GM21528 (cell line): Measurements from ENCODE around the gene NPAS3.

ENCODE experiments used
- ATAC-seq: cut with Tn5 transposase; IDR thresholded peaks from one replicate; pipeline ENCODE4 v1.9.1; 2021; ENCODE audit warnings: mild to moderate bottlenecking, moderate library complexity; ENCODE audit not compliant: unreplicated experiment, low FRiP score

The NPAS3 gene

DNA sequence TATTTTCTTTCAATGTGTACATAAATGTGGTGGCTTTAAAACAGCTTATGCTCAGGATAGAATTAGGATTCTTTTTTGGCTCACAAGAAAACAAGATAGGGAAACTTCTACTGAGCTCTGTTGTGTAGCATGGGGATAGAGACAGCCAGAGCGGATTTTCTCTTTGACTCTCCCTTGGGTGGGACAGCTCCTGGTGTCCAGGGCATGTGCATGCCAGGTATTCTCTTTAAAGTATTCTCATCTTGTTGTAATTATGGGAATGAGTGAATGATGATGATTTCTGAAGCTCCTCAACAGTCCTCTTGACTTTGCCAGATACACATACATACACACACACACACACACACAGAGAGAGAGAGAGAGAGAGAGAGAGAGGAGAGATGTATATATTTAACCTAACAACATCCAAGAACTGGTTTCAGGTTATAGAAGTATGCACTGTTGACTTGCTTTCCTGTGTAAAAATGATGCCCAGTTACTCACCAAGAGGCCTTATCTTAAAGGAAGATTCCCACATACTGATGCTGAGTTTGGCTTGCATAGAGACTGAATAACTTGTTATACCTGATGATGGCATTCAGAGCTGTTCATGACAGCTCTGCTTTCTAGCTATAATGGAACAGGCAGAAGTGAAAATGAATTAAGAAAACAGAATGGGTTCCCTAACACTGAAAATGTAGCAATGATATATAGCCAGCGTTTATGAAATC, 624.7 kb downstream of the NPAS3 start:
- no peak for ATAC-seq

DNA sequence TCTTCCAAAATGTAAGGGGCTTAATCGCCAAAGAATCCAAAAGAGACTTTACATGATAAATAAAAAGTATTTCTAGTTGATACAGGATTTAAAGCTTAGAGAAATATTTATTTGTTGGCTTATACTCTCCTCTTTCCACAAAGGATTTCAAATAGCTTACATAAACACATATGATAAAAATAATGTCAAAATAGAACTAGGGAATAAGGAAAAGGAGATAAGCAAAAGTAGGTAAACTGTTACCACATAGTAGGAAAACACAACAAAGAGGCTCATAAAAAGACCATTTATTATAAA, 625.2 kb downstream of the NPAS3 start:
- ATAC-seq: no peak

DNA sequence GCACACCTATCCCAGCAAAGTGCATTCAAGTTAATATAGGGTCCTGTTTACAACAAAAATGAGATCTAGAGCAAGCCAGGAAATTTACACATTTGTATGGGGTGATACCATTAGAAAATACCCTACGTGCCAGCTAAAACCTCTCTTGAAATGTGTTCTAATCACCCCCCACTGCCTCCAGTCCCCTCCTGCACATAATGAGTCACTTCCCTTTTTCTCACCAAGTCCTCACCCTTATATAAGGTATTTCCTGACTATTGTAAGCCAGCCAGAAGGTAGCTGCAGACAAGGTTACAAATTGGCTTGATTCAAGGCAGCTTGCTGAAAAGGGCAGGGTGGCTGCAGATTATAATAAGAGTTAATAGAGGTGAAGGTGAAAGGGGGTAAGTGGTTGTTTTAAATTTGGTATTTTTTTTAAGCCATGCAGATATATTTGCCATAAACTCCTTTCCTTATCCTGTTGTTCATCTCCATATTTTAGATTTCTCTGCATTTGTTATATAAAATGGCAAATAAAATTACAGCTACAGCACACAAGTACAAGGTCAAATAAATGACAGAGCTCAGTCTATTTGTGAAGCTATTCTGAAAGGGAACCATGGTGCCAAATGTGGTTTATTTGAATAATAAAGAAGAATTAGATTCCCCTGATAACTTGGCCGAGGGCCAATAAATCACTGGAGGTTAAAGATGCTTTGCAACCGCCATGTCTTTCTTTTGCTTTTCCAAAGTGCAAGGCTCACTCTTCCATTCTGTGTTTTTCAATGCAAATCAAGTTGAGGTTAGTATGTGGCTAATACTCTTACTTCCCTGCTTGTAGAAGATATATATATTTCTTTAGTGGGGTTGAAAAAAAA, 626.3 kb downstream of the NPAS3 start:
- ATAC-seq: no peak

DNA sequence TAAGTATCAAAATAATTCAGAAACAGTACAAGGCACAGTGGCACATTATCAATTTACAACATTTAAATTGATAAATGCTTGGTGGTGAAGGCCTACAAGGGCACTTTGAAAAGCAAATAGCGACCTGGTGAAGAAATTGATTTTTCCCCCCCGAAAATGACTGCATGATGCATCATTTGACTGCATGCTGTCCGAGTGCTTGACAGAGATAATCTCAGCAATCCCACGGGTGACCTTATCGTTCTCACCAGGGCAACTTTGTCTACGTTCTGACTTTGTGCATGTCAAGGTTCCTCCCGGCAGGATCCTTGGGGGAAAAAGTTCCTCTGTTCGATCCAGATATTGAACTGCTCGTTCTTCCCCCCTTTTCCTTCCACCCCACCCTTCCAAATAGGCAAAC, 627.4 kb downstream of the NPAS3 start:
- no peak for ATAC-seq

- no peak for ATAC-seq
Observed at GRCh38 chr14:33567023-33567728, 628.5 kb downstream of the NPAS3 start.

DNA sequence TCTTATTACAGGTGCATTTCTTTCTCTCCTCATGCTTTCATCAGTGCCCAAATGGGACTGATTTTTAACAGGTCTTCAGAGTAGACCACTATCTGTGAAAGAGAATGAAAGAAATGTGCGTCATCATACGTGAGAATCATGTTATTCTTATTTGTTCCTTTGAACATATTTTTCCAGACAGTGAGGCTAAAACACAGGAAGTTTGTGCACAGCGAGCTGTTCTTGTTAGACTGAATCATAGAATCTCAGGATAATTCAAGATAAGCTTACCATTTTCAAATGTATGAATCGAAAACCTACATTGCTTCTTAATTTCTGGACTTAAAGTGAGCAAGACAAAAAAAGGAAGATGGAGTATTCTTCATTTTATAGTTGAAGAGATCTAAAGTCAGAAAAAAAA, 629.1 kb downstream of the NPAS3 start:
- ATAC-seq: no peak

DNA sequence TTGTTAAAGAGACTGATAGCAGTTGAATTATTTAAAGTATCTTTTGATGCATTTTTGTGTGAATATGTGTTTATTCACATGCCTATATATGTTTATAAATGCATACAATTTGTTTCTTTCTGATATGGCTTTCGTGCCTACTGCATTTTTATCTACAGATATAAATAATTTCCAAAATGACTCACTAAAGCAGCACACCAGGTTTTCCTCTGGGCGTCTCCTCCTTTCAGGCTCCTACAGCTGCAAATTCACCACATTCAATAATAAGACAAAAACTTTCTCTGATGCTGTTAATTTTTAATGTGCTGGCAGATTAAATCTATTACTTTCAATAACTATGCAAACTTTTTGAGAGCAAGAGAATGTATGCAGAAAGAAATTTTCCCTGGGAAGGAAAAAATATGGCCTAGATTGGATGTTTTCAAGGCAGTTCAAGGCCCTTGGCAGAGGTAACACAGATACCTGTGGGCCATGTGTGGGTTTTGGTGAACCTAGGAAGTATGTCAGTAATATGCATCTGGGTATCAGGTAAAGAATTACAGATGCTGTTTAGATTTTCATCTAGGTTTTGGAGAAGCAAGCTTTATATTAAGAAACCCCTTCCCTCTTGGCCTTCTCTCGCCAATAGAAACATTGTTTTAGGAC, 630.4 kb downstream of the NPAS3 start:
- no peak for ATAC-seq

DNA sequence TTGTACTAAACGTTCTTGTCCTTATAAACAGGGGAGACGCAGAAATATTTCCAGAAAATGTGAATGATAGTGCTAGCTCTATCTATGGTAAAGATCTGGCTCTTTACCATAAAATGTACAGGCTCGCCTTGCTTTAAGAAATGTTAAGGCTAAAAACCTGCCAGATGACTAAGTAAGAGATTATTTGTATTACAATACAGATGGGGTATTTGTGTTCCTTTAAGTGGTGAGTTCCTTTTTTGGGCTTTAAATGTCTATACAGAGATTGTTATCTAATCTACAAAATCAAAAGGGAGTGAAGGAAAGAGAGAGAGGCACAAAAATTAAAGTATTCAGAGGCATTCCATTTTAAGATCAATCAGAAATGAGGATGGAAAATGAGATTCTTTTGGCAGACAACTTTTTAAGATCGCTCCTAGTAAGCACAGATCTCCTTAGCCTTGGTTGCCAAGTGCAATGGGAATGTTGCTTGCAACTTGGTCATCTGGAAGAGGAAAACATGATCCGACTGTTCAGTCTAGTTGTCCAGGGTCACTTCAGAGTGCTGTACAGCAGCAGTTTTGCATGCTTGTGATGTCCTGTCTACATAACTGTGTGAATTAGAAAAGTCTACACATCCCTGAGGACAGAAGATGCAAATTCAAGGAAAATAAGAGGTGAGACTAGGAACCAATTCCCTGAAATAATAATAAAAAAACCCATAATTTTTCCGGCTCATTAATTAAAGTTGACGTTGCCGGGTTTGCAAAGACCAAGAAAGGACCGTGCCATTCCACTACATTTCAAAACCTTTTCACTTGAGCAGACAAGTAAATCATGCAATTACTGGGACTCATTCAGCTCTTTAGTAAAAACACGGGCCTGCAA, 631.4 kb downstream of the NPAS3 start:
- ATAC-seq: no peak

DNA sequence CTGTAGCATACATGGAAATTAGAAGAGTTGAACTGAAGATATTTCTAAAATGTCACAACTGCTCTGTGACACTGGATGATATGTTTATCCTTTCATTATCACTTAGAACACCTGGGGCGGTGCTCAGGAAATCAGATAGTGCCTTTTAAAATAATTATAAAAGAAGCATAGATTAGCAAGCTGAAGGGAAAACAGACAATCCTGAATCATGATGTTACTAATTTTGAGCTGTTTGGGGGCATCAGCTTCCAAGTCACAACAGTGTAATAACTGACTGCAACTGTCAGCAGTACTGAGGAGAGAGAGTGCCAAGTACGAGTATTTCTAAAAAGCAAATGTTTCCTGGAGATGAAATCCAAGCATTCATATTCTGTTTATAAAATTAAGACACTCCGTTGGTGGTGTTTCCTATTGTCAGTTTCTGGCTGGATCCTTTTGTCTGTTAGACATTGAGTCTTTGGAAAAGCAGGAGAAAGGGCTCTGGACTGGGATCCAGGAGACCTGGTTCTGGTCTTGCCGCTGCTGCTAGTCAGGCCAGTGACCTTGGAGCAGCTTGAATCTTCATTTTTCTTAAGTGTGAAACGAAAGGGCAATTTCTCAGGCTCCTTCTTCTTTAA, 632.1 kb downstream of the NPAS3 start:
- no peak for ATAC-seq

GRCh38 chr14:33573301-33573880, 634.7 kb downstream of the NPAS3 start:
- ATAC-seq: no peak

DNA sequence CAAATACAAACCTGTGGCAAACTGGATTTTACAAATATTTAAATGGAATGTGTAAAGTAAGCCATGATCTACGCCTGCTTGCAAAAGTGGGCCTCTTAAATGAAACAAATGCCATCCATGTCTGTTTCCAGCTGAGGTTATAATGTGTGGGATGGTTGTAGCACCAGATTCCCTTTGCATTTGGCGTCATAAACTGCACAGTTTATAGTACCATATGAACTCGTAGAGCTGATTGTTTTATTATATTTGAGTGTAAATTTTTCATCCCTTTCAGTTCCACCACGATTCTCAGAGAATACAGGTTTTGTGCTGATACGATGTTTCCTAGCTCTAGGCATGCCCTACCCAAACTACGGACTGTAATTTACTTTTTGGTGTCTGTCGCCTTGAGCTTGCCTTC, 637.3 kb downstream of the NPAS3 start:
- no peak for ATAC-seq

DNA sequence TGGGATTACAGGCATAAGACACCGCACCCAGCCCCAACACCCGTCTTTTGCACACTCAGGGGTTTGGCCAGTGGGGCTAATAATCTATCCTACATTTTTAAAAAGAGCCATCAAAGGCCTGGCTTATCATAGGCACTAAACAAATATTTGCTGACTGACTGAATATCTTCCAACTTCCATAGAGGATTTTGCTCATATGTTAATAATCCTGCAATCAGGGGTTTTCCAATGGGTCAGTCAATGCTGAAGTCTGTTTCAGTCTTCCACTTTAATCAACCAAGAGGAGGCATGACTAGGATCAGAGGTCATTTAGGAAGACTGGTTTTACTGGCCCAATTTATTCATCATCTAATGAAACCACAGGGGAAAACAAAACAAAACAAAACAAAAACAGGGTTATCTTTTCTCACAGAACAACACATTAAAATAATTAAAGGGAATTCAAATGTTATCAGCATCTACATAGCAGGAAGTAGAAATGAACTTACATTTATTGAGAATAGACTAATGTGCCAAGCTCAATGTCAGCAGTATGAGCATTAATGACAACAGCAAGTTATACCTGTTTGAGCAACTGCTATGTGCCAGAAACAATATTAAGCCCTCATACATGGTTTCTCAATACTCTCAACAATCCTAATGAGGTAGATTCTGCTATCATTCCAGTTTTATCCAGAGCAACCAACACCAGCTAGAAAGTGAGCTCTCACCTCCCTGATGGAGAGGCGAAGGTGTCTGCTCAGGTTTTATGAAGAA, 640.0 kb downstream of the NPAS3 start:
- ATAC-seq: no peak

- no peak for ATAC-seq
Observed at GRCh38 chr14:33580231-33580749, 641.6 kb downstream of the NPAS3 start.

GRCh38 chr14:33580841-33581240, 642.2 kb downstream of the NPAS3 start:
- no peak for ATAC-seq

DNA sequence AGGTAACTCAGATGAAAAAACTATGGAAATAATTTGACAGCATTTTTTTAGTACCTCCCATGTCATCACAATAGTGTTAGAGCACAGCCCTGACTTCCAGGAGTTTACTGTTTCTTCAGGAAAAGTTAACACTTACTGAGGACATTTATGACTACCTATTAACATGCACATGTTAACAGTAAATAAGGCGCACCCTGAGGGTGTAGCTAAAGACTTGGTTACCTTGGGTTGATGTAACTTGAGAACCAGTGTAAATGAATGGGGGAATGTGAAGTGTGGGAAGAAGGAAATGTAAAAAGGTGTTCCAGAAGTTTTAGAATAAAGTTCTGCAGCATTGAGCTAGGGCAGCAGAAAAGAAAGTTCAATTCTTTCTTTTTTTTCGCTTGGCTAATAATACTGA, 646.0 kb downstream of the NPAS3 start:
- ATAC-seq: no peak

DNA sequence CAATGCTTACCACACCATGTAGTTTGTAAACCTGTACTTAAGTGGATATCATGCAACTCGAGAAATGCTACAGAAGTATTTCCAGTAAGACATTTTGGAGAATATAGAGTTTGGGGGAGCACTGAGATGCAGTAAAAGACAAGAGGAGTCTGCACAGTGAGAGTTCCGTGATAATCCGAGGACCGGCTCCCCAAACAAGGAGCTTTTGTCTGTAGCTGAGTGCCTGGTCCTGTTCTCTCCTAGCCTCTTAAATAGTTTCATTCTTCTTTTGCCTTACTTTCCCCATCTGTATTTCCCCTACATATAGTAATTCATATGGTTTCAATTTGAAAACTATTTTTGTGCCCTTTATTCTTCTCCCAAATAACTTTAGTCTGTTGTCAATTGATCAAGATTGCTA, 648.1 kb downstream of the NPAS3 start:
- ATAC-seq: no peak

DNA sequence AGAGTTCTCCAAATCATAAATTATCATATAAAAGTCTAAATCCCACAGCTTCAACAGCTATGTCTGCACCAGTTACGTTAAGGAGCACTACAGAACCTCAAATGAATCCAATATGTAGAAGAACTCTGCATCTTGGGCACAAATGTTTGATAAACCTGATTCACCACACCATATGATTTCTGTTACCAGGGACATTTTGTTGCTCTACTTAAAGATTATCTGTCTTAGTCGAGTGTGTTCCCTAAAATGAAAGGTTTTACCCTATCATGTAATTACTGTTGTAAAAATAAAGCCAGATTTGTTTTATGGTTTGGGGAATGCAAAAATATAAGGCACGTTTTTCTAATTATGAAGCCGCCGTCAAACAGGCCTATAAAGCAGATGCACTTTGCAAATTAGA, 649.1 kb downstream of the NPAS3 start:
- no peak for ATAC-seq

- ATAC-seq: no peak
Observed at GRCh38 chr14:33588771-33589170, 650.1 kb downstream of the NPAS3 start.
